GM23338 (cell line): ENCODE data around the gene BRSK1.

Experiments used
- EZH2 ChIP-seq: fragments of 200-600 bp; sonication (generic); IDR thresholded peaks from one replicate; pipeline ENCODE4 v1.8.0; 2017; ENCODE audit warnings: antibody characterized with exemption, mild to moderate bottlenecking, low read depth; ENCODE audit not compliant: unreplicated experiment
- EZH2phosphoT487 ChIP-seq: fragments of 200-600 bp; sonication (generic); IDR thresholded peaks from one replicate; pipeline ENCODE4 v1.8.1; 2018; ENCODE audit warnings: antibody characterized with exemption; ENCODE audit not compliant: unreplicated experiment
- NANOG ChIP-seq: IDR thresholded peaks from 2 replicates; pipeline ENCODE4 v1.6.1; 2016; ENCODE audit warnings: antibody characterized with exemption, borderline replicate concordance
- POLR2AphosphoS5 ChIP-seq: IDR thresholded peaks from 2 replicates; pipeline ENCODE4 v1.6.1; 2016; ENCODE audit warnings: antibody characterized with exemption, low read depth
- STAT1 ChIP-seq: IDR thresholded peaks from one replicate; pipeline ENCODE4 v1.6.1; 2016; ENCODE audit warnings: antibody characterized with exemption; ENCODE audit not compliant: unreplicated experiment
- ZNF114 ChIP-seq: fragments of 250-450 bp; sonication (Bioruptor Pico); IDR thresholded peaks from 2 replicates; pipeline ENCODE4 v1.5.0; 2020; ENCODE audit warnings: mild to moderate bottlenecking, moderate library complexity
- TF ChIP-seq, protein P1 (sequence below), 2 experiments: fragments of 200-600 bp in 1 of 2; sonication (generic) in 1 of 2; conservative IDR thresholded peaks; 2 replicates each; pipeline versions ENCODE4 v1.5.1 to v1.6.1; 2016 to 2017; ENCODE audit warnings: antibody characterized with exemption in 2 of 2, low read depth in 2 of 2, mild to moderate bottlenecking in 2 of 2, moderate library complexity in 1 of 2
- TF ChIP-seq, protein P2 (sequence below): IDR thresholded peaks from one replicate; pipeline ENCODE4 v1.6.1; 2018; ENCODE audit warnings: antibody characterized with exemption; ENCODE audit not compliant: unreplicated experiment

DNA sequence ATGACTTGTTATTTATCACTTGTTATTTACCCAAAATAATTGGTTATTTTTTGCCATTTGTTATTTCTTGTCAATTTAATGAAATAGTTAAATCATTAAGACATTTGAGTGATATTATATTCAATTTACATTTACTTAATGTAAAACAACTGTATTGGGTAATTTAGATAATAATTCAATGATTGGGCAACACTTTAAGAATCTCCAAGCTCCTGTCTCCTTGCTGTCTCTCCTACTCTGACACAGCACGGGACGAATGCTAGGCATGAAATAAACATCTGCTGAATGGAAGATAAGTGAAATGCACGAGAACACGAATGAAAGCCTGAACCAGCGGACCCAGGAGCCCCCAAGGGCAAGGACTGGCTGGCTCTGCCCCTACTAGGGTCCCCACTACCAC, 19.3 kb upstream of the BRSK1 start:
- TF ChIP-seq STAT1 = no peak
- TF ChIP-seq, protein P1, sequence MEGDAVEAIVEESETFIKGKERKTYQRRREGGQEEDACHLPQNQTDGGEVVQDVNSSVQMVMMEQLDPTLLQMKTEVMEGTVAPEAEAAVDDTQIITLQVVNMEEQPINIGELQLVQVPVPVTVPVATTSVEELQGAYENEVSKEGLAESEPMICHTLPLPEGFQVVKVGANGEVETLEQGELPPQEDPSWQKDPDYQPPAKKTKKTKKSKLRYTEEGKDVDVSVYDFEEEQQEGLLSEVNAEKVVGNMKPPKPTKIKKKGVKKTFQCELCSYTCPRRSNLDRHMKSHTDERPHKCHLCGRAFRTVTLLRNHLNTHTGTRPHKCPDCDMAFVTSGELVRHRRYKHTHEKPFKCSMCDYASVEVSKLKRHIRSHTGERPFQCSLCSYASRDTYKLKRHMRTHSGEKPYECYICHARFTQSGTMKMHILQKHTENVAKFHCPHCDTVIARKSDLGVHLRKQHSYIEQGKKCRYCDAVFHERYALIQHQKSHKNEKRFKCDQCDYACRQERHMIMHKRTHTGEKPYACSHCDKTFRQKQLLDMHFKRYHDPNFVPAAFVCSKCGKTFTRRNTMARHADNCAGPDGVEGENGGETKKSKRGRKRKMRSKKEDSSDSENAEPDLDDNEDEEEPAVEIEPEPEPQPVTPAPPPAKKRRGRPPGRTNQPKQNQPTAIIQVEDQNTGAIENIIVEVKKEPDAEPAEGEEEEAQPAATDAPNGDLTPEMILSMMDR (conservative IDR thresholded peaks at IDR 0.05; ENCODE audit: low read depth in 2 of 2) = no peak
- no peak for TF ChIP-seq EZH2
- no peak for TF ChIP-seq EZH2phosphoT487
- TF ChIP-seq POLR2AphosphoS5 = no peak
- TF ChIP-seq, protein P2, sequence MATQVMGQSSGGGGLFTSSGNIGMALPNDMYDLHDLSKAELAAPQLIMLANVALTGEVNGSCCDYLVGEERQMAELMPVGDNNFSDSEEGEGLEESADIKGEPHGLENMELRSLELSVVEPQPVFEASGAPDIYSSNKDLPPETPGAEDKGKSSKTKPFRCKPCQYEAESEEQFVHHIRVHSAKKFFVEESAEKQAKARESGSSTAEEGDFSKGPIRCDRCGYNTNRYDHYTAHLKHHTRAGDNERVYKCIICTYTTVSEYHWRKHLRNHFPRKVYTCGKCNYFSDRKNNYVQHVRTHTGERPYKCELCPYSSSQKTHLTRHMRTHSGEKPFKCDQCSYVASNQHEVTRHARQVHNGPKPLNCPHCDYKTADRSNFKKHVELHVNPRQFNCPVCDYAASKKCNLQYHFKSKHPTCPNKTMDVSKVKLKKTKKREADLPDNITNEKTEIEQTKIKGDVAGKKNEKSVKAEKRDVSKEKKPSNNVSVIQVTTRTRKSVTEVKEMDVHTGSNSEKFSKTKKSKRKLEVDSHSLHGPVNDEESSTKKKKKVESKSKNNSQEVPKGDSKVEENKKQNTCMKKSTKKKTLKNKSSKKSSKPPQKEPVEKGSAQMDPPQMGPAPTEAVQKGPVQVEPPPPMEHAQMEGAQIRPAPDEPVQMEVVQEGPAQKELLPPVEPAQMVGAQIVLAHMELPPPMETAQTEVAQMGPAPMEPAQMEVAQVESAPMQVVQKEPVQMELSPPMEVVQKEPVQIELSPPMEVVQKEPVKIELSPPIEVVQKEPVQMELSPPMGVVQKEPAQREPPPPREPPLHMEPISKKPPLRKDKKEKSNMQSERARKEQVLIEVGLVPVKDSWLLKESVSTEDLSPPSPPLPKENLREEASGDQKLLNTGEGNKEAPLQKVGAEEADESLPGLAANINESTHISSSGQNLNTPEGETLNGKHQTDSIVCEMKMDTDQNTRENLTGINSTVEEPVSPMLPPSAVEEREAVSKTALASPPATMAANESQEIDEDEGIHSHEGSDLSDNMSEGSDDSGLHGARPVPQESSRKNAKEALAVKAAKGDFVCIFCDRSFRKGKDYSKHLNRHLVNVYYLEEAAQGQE = no peak
- no peak for TF ChIP-seq NANOG
- no peak for TF ChIP-seq ZNF114 (CRISPR knock-in tag)
